Skin epidermis (tissue), 12 donors: ENCODE results near the gene ESAM.

ENCODE experiments used
- H3K27ac ChIP-seq, 21 experiments: fragments of 200-600 bp; sonication (generic) in 11 of 21; one replicate each; pipeline ENCODE4 v1.5.0; 2020; ENCODE audit warnings: mild to moderate bottlenecking in 3 of 21, inconsistent platforms in 2 of 21, moderate library complexity in 2 of 21
- H3K4me3 ChIP-seq, 7 experiments: fragments of 200-600 bp; sonication (generic) in 2 of 7; one replicate each; pipeline ENCODE4 v1.5.0; 2020; ENCODE audit warnings: inconsistent platforms in 2 of 7, mild to moderate bottlenecking in 2 of 7, moderate library complexity in 1 of 7

Gene ESAM

GRCh38 chr11:124754710-124755109, 7.4 kb downstream of the ESAM start:
- Histone ChIP-seq H3K4me3 (no peak overlapping the region), H3K27ac (no peak overlapping the region)

- no peak overlapping the region for H3K4me3 ChIP-seq
- H3K27ac ChIP-seq = no peak overlapping the region
Measured at GRCh38 chr11:124754309-124754708, 7.8 kb downstream of the ESAM start.

GRCh38 chr11:124753624-124754023, 8.5 kb downstream of the ESAM start:
- no peak overlapping the region for H3K4me3 ChIP-seq
- peak overlapping the region in 1 of 21 experiments; percentile 19 for H3K27ac ChIP-seq

- peak overlapping the region in 1 of 21 experiments; percentile 19 for H3K27ac ChIP-seq
- no peak overlapping the region for H3K4me3 ChIP-seq
Measured at GRCh38 chr11:124753205-124753604, 8.9 kb downstream of the ESAM start.

- H3K4me3 ChIP-seq = no peak overlapping the region
- no peak overlapping the region for H3K27ac ChIP-seq
Measured at GRCh38 chr11:124752471-124753102, 9.5 kb downstream of the ESAM start.

- Histone ChIP-seq H3K27ac (peak within 1 kb of the TSS in 3 of 21 experiments; percentile 14 to 22 (median 19)), H3K4me3 (peak within 1 kb of the TSS in 1 of 7 experiments; percentile 17)
Measured at GRCh38 chr11:124751741-124752470, 10.2 kb downstream of the ESAM start, which contains the start of gene VSIG2. VSIG2 (minus strand) TSS chr11:124752255; CDS start chr11:124752137, 118 bp downstream.

- H3K27ac ChIP-seq = peak overlapping the region in 1 of 21 experiments; percentile 14
- H3K4me3 ChIP-seq = no peak overlapping the region
Measured at GRCh38 chr11:124751391-124751740, 10.7 kb downstream of the ESAM start.

GRCh38 chr11:124749912-124750311, 12.2 kb downstream of the ESAM start:
- no peak overlapping the region for H3K4me3 ChIP-seq
- H3K27ac ChIP-seq = no peak overlapping the region

GRCh38 chr11:124748481-124749343, 13.4 kb downstream of the ESAM start:
- H3K27ac ChIP-seq = peak overlapping the region in 2 of 21 experiments; percentile 21 to 42
- H3K4me3 ChIP-seq = no peak overlapping the region

- H3K27ac ChIP-seq = peak overlapping the region in 1 of 21 experiments; percentile 42
Measured at GRCh38 chr11:124748100-124748418, 14.0 kb downstream of the ESAM start.

GRCh38 chr11:124747406-124748099, 14.5 kb downstream of the ESAM start:
- peak overlapping the region in 1 of 21 experiments; percentile 30 for H3K27ac ChIP-seq
- no peak overlapping the region for H3K4me3 ChIP-seq

More at GRCh38 chr11:124748100-124748418, 14.0 kb downstream of the ESAM start:
- H3K4me3 ChIP-seq = no peak overlapping the region

- peak overlapping the region; percentile 35 to 47 (median 40) for H3K4me3 ChIP-seq
- peak overlapping the region in 16 of 21 experiments; percentile 2 to 81 (median 50) for H3K27ac ChIP-seq
Measured at GRCh38 chr11:124746621-124747243, 15.4 kb downstream of the ESAM start.

GRCh38 chr11:124745835-124746620, 16.1 kb downstream of the ESAM start:
- Histone ChIP-seq H3K27ac (peak overlapping the region in 16 of 21 experiments; percentile 2 to 81 (median 50)), H3K4me3 (peak overlapping the region; percentile 35 to 47 (median 40))

GRCh38 chr11:124745270-124745834, 16.7 kb downstream of the ESAM start:
- no peak overlapping the region for H3K27ac ChIP-seq
- H3K4me3 ChIP-seq = peak overlapping the region in 4 of 7 experiments; percentile 38 to 47 (median 42)

GRCh38 chr11:124743050-124743449, 19.0 kb downstream of the ESAM start:
- Histone ChIP-seq H3K4me3 (no peak overlapping the region), H3K27ac (no peak overlapping the region)

GRCh38 chr11:124742555-124742954, 19.5 kb downstream of the ESAM start:
- no peak overlapping the region for H3K27ac ChIP-seq
- no peak overlapping the region for H3K4me3 ChIP-seq

- H3K27ac ChIP-seq = no peak overlapping the region
- peak overlapping the region; percentile 28 to 54 (median 49) for H3K4me3 ChIP-seq
Measured at GRCh38 chr11:124740277-124740882, 21.7 kb downstream of the ESAM start.
